Activated CD4-positive, alpha-beta T cell treated with anti-CD3 and anti-CD28 coated beads for 1 hour (primary cell): ENCODE data around the gene DNAJB4.
"Not testable (repeated sequence)": the region's sequence is repeated elsewhere in the genome, so short reads cannot be mapped to it uniquely, and the experiment has no call there.

Experiments used
- DNase-seq: peaks from one replicate; pipeline ENCODE4 v3.0.0-alpha.2; 2020

The DNAJB4 gene

DNA sequence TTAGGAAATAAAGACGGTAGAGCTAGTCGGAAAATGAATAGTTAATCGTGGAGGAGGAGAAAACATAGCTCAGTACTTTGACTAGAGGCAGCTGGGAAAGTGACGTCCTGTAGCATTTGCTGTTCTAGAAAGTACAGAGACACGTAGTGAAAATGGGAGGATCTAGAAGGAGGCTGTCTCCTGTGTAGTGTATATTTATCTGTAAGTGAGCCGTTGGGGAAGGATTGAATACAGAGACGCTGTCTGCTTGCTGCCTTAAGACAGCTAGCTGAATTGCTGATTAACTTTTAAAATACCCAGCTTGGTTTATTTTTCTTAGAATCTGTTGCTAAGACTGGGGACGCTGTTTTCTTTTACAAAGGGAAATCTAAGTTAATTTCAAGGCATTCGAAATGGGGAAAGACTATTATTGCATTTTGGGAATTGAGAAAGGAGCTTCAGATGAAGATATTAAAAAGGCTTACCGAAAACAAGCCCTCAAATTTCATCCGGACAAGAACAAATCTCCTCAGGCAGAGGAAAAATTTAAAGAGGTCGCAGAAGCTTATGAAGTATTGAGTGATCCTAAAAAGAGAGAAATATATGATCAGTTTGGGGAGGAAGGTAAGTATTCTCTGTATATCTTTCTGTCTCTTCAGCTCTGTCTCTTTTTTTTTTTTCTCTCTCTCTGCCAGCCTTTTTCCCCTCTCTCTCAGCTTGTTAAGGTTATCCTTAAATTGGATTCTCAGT is at the start of gene DNAJB4:
Gene DNAJB4, plus strand, starts transcription at position 221 of the 729 bp plus-strand sequence. Its CDS starts 172 bp downstream, at position 393.
- peak; percentile 29 for DNase-seq

- no peak for DNase-seq
Measured at GRCh38 chr1:77955709-77956108, 49.0 kb upstream of the DNAJB4 start.

GRCh38 chr1:77956464-77956863 is 48.3 kb upstream of the DNAJB4 start:
- DNase-seq, result no peak

- DNase-seq, result no peak
Measured at GRCh38 chr1:77958391-77958790, 46.3 kb upstream of the DNAJB4 start.

GRCh38 chr1:77958850-77959249 is 45.9 kb upstream of the DNAJB4 start:
- DNase-seq, result no peak

DNA sequence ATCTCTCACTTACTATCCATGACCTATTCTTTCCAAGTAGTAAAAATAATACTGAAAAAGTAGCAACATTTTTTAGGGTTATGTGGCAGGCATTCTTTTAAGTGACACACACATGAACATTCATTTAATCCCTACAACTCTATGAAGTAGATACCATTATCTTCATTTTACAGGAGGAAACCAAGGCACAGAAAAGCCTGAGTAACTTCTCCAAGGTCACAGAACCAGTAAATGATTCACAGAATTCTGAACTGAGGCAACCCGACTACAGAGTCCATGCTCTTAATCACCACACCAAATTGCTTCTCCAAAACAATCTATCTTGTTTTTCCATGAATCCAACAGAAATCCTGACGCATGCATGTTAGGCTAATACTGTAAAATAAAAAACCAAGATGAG is 43.3 kb upstream of the DNAJB4 start:
- no peak for DNase-seq

- no peak for DNase-seq
Measured at GRCh38 chr1:77966291-77966690, 38.4 kb upstream of the DNAJB4 start.

DNA sequence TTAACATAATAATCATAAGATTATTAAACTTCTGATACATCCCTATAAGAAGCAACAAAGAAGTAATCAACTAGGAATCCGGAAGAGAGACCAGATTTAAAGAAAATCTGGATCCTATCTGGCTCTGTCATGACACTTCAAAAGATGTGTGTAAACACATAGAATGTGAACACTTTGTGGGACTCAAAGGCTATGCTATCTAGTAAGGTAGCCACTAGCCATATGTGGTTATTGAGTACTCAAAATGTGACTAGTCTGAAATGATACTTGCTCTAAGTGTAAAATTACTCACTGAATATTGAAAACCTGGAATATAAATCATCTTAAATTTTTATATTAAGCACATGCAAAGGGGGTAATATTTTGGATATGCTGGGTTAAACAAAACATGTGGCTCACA is 34.5 kb upstream of the DNAJB4 start:
- DNase-seq, result no peak

DNA sequence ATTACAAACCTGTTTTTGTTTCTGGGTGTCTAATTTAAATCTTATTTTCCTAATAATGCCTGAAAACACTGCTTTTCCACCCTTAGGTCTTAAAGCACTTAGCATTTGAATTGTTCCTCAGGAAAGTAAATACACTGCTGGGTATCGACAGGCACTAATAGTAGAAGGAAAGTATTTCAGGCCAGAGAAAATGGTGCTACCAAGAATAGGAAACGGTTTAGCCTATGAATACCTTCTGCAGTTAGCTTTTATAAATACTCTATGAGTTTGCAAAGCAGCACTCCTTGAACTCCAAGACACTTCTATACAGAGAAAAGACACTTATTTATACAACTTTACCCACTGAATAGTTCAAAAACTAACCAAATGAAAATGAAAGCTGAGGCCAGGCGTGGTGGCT is 32.7 kb upstream of the DNAJB4 start:
- no peak for DNase-seq

- no peak for DNase-seq
Measured at GRCh38 chr1:77975386-77975785, 29.4 kb upstream of the DNAJB4 start.

- no peak for DNase-seq
Measured at GRCh38 chr1:77975907-77976306, 28.8 kb upstream of the DNAJB4 start.

- DNase-seq, result no peak
Measured at GRCh38 chr1:77976433-77977076, 28.2 kb upstream of the DNAJB4 start.

DNA sequence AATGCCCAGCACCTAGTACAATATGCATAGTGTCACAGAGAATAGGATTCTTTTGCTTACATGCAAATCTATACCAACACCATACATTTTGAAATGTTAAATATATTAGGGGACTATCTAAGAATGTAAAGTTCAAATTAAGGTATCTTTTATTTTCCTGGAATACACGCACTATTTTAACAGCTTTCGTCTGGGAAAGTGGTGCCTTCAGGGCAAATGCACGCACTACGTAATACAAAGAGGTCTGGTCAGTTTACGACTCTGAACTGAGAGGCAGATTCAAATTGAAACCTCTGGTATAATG is 26.8 kb upstream of the DNAJB4 start:
- no peak for DNase-seq

DNA sequence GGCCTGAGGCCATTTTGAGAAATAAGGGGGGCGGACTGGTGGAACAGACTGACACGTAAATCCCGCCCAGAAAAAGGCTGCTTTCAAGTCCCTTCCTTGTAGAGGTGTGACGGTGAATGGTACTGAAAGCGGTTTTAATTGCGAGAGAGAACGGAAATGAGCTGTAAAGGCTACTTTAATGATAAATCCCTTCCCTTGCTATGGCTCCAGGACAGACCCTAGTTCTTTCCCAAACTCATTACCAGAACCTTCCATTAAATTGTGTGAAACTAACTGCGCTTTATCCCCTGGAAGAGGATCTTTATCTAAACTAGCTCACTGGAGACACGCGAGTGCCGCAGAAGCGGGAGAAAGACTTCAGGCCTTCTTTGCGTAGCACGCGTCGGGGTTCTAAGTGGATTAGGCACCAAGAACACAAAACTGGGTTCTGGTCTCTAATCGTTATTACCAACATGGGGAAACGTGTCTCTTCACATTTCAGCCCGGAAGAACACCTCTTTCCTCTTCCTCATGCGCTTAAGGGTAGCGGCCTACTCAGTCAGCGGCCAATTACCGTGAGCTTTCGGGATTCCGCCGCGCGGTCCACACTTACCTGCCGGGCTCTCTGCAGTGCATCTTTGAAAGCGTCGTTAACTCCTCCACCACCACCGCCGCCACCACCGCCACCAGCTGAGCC is 26.3 kb upstream of the DNAJB4 start:
- peak; percentile 59 for DNase-seq

GRCh38 chr1:77978969-77979876 is 25.5 kb upstream of the DNAJB4 start, which contains the start of gene FUBP1:
Gene FUBP1 (minus strand): TSS chr1:77979072. CDS start chr1:77979004, 68 bp downstream.
- peak; percentile 93 for DNase-seq

DNA sequence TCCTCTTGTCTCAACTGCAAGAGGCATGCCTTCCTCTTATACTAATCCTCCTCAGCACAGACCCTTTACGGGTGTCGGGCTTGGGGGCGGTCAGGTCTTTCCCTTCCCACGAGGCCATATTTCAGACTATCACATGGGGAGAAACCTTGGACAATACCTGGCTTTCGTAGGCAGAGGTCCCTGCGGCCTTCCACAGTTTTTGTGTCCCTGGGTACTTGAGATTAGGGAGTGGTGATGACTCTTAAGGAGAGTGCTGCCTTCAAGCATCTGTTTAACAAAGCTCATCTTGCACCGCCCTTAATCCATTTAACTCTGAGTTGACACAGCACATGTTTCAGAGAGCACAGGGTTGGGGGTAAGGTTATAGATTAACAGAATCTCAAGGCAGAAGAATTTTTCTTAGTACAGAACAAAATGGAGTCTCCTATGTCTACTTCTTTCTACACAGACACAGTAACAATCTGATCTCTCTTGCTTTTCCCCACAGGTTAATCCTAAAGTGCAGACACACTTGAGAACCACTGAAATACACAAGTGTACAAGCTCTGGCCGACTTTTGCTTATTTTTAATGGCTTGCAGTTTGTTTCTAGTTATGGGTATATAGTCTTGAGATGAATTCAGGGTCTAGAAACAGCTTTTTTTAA is 21.3 kb upstream of the DNAJB4 start:
- not testable (repeated sequence) for DNase-seq

DNA sequence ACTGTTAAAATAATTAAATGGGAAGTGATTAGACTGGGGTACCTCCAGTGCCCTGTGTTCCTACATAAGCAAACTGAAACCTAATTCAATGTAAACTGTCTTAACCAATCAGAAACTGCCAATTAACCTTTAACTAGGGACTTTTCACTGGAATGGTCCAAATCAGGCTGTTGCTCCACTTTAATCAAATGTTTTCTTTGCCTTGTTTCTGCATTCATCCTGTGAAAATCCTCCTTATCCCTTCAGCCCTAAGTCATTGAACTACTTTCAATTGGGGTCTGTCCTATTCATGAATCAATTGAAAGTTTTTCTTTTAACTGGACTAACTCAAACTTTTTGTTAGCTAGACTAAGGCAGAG is 20.8 kb upstream of the DNAJB4 start:
- DNase-seq, result no peak

DNA sequence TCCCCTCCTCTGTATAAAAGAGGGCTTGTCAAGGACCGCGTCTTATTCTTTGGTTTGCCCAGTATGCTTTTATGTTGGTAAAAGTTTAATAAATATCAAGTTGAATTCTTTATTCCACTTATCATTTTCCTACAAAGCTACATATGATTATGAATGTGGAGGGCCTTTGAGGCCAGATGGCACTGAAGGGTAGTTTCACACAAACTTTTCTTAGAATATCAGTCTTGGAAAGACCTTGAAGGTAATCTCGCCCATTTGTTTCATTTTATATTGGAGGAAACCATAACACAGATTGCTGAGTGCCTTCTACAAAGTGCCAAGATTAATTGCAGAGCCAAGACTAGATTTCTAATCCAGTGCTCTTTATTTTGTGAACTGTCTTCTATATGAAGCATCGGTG is 20.1 kb upstream of the DNAJB4 start:
- DNase-seq, result no peak

GRCh38 chr1:77986810-77987209 is 17.9 kb upstream of the DNAJB4 start:
- no peak for DNase-seq

GRCh38 chr1:77987919-77988318 is 16.8 kb upstream of the DNAJB4 start:
- DNase-seq, result no peak

DNA sequence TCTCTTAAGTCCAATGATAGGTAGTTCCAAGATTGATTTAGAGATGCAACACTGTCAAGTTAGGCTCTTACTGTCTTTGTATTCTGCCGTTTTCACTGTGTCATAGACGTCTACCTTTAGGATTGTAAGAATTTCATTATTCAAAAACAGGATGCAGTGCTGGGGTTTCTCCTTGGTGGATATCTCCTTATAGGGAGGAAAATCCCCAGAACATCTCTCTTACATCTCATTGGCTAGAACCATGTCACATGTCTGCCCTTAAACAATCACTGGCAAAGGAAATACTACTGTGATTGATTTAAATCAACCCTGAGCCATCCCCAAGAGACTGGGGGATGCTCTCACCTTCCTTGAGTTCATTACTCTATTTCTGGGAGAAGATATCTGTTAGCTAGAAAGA is 15.0 kb upstream of the DNAJB4 start:
- DNase-seq, result no peak

- DNase-seq, result no peak
Measured at GRCh38 chr1:77990629-77991204, 14.0 kb upstream of the DNAJB4 start.
